K562 (cell line): ENCODE data around the gene TJP3. TPM values are rescaled to one million over a fixed set of nuclear protein-coding genes. Genes with fewer than 3 reads are reported as not detected.

ENCODE experiments used
- ATAC-seq: fragments of 200-7000 bp; cut with Tn5 transposase; 3 replicates; pipeline ENCODE4 v1.9.1; 2020; ENCODE audit warnings: moderate library complexity
- BruUV-seq: library from RNA; stranded (reverse); fragments of 400-500 nt; replicated peaks from 2 replicates; lab custom pipeline; 2021; lab: Mats Ljungman, UMichigan
- CTCF ChIA-PET: fragments of 300-600 bp; formaldehyde crosslinking; extraction: SDS; loops from one replicate; lab custom pipeline; 2021; ENCODE audit warnings: low intra/inter-chr PET ratio; lab: Yijun Ruan, JAX
- POLR2A ChIA-PET: fragments of 300-600, 350-650 bp; sonication (Branson Sonifier 250); formaldehyde crosslinking; extraction: SDS; loops from one replicate; lab custom pipeline; 2021; ENCODE audit warnings: antibody characterized with exemption, inconsistent platforms; lab: Yijun Ruan, JAX
- DNase-seq, 4 experiments: peaks; one replicate each; pipeline versions ENCODE4 v3.0.0 to v3.0.0-alpha.2; 2011 to 2018; ENCODE audit warnings: low spot score in 3 of 4, mixed read lengths in 3 of 4; ENCODE audit errors: extremely low read depth in 1 of 4
- FAIRE-seq: peaks from 2 replicates; lab custom pipeline; 2011; peaks lifted over from hg19 to GRCh38; lab: Jason Lieb, UNC
- H2AFZ ChIP-seq: 2 replicates; pipeline ENCODE4 v1.6.0; 2011; ENCODE audit warnings: low read depth, low read length, control low read depth, inconsistent platforms
- H3K27ac ChIP-seq: fragments of 200-600 bp; 3 replicates; pipeline ENCODE4 v1.8.0; 2011; ENCODE audit warnings: low read depth, mild to moderate bottlenecking, control low read depth, inconsistent platforms, low read length, moderate library complexity, mixed read lengths; ENCODE audit errors: extremely low read depth
- H3K27me3 ChIP-seq, 2 experiments: fragments of 300-600 bp in 1 of 2; 2 replicates in 1 of 2; 3 replicates in 1 of 2; pipeline versions ENCODE4 v1.6.0 to v1.8.0; 2011; ENCODE audit warnings: inconsistent platforms in 2 of 2, low read length in 2 of 2, mild to moderate bottlenecking in 1 of 2, mixed read lengths in 1 of 2, moderate library complexity in 1 of 2; ENCODE audit not compliant: control insufficient read depth in 2 of 2, insufficient read depth in 2 of 2
- H3K36me3 ChIP-seq: fragments of 300-600 bp; 3 replicates; pipeline ENCODE4 v1.8.0; 2011; ENCODE audit warnings: mild to moderate bottlenecking, low read length, inconsistent platforms; ENCODE audit not compliant: control insufficient read depth, insufficient read depth
- H3K4me1 ChIP-seq, 2 experiments: fragments of 200-600 bp in 1 of 2; replicated peaks in 1 of 2; 2 replicates in 1 of 2; 3 replicates in 1 of 2; pipeline versions ENCODE4 v1.5.1 to v1.8.0; 2011; ENCODE audit warnings: inconsistent platforms in 2 of 2, low read length in 2 of 2, mild to moderate bottlenecking in 1 of 2, mixed read lengths in 1 of 2, moderate library complexity in 1 of 2; ENCODE audit not compliant: control insufficient read depth in 2 of 2, insufficient read depth in 2 of 2
- H3K4me2 ChIP-seq: 2 replicates; pipeline ENCODE4 v1.6.1; 2011; ENCODE audit warnings: low read length, control low read depth, inconsistent platforms, mixed read lengths; ENCODE audit not compliant: insufficient read depth
- H3K4me3 ChIP-seq: fragments of 200-600 bp; sonication (generic), shearing (Covaris generic); 2 replicates; pipeline ENCODE4 v1.5.1; 2016; ENCODE audit warnings: control low read depth, inconsistent platforms
- H3K79me2 ChIP-seq: fragments of 200-600 bp; 3 replicates; pipeline ENCODE4 v1.8.0; 2011; ENCODE audit warnings: low read length, inconsistent platforms; ENCODE audit not compliant: control insufficient read depth, insufficient read depth
- H3K9ac ChIP-seq, 2 experiments: 2 replicates each; pipeline versions ENCODE4 v1.6.0 to v1.6.1; 2011; ENCODE audit warnings: low read depth in 2 of 2, low read length in 2 of 2, control low read depth in 1 of 2, inconsistent platforms in 1 of 2, mild to moderate bottlenecking in 1 of 2, mixed read lengths in 1 of 2; ENCODE audit not compliant: insufficient read depth in 1 of 2
- H3K9me1 ChIP-seq: one replicate; pipeline ENCODE4 v1.6.0; 2011; ENCODE audit warnings: inconsistent platforms, mild to moderate bottlenecking, low read length, moderate library complexity; ENCODE audit not compliant: control insufficient read depth, insufficient read depth
- H3K9me3 ChIP-seq: replicated peaks from 2 replicates; pipeline ENCODE4 v1.5.1; 2011; ENCODE audit warnings: low read depth, low read length, inconsistent platforms; ENCODE audit not compliant: control insufficient read depth, insufficient read depth
- H4K20me1 ChIP-seq: replicated peaks from 2 replicates; pipeline ENCODE4 v1.6.1; 2011; ENCODE audit warnings: low read length, inconsistent platforms, mixed read lengths; ENCODE audit not compliant: control insufficient read depth, insufficient read depth
- CHD4 ChIP-seq: fragments of 200-600 bp; sonication (generic); IDR thresholded peaks from 3 replicates; pipeline ENCODE4 v1.6.1; 2012; ENCODE audit warnings: low read depth, mild to moderate bottlenecking, mixed read lengths, low read length, inconsistent platforms; ENCODE audit not compliant: insufficient read depth, insufficient replicate concordance, poor library complexity, severe bottlenecking
- CREB3 ChIP-seq: fragments of 450-650 bp; conservative IDR thresholded peaks from 2 replicates; pipeline ENCODE4 v1.6.1; 2016; ENCODE audit warnings: missing genetic modification characterization, low read depth, mild to moderate bottlenecking, missing compliant biosample characterization, moderate library complexity
- ELF1 ChIP-seq: fragments of 200-800 bp; sonication (Bioruptor generic); IDR thresholded peaks from 2 replicates; pipeline ENCODE4 v1.6.1; 2016; ENCODE audit warnings: missing genetic modification characterization, missing compliant biosample characterization
- HLTF ChIP-seq: fragments of 450-650 bp; IDR thresholded peaks from 2 replicates; pipeline ENCODE4 v1.6.1; 2016
- KDM1A ChIP-seq, 2 experiments: fragments of 450-650 bp; IDR thresholded peaks; 2 replicates each; pipeline ENCODE4 v1.6.1; 2016; ENCODE audit warnings: mild to moderate bottlenecking in 2 of 2
- PRDM10 ChIP-seq: fragments of 450-650 bp; IDR thresholded peaks from 2 replicates; pipeline ENCODE4 v1.6.1; 2018; ENCODE audit not compliant: partially characterized antibody
- SMARCA5 ChIP-seq: fragments of 450-650 bp; IDR thresholded peaks from 2 replicates; pipeline ENCODE4 v1.6.1; 2016
- ZFP36 ChIP-seq: fragments of 150-350 bp; IDR thresholded peaks from 2 replicates; pipeline ENCODE4 v1.6.1; 2018; ENCODE audit warnings: low read length, low read depth; ENCODE audit not compliant: partially characterized antibody
- ZNF197 ChIP-seq: fragments of 200-800 bp; sonication (Bioruptor generic); IDR thresholded peaks from 2 replicates; pipeline ENCODE4 v1.6.1; 2016; ENCODE audit warnings: low read depth, missing genetic modification characterization, missing compliant biosample characterization
- ZNF696 ChIP-seq: fragments of 250-450 bp; sonication (Bioruptor Pico); conservative IDR thresholded peaks from 2 replicates; pipeline ENCODE4 v1.4.0; 2020; ENCODE audit warnings: mild to moderate bottlenecking, moderate library complexity
- ZNF764 ChIP-seq: fragments of 250-450 bp; sonication (Bioruptor Pico); IDR thresholded peaks from 2 replicates; pipeline ENCODE4 v1.4.0; 2020; ENCODE audit warnings: low read depth, mild to moderate bottlenecking, moderate library complexity
- WGBS: fragments of 100-300 bp; shearing (Covaris generic); methylation state at CpG from one replicate; pipeline ENCODE4 v1.1.6; 2016; ENCODE audit warnings: low coverage, mixed read lengths; ENCODE audit not compliant: insufficient coverage; ENCODE audit errors: missing lambda C conversion rate; 5-methylcytosine and 5-hydroxymethylcytosine counted together
- in situ Hi-C: fragments of 300-500 bp; cut with MboI; formaldehyde crosslinking; loops from 4 replicates; pipeline ENCODE4 v1.15.0; 2018; ENCODE audit warnings: inconsistent platforms, mixed read lengths
- intact Hi-C: fragments of 100-400 bp; cut with micrococcal nuclease; formaldehyde crosslinking; loops from 2 replicates; pipeline ENCODE4 v1.14.2; 2022
- polyA plus RNA-seq, 8 experiments: library from polyadenylated mRNA; depleted of rRNA in 4 of 8; stranded (reverse) in 5 of 8; unstranded in 3 of 8; fragments of >200 nt; fragmentation: Nextera tagmentation in 2 of 8; fragmentation: Illumina TruSeq in 1 of 8; extraction: Ambion mirVana in 2 of 8; extraction: Trizol in 1 of 8; gene quantifications; 2 replicates each; pipeline versions ENCODE4 v1.2.1 to v1.2.3, GENCODE V29; 2011 to 2014; ENCODE audit warnings: inconsistent platforms in 1 of 8, missing spikeins in 1 of 8
- total RNA-seq, 7 experiments: library from RNA; depleted of rRNA in 6 of 7; stranded (reverse); fragments of >200 nt in 6 of 7; fragmentation: Illumina TruSeq in 2 of 7; extraction: Trizol in 2 of 7; gene quantifications; 2 replicates each; pipeline versions ENCODE4 v1.2.1 to v1.2.3, GENCODE V29; 2011 to 2021; ENCODE audit warnings: low replicate concordance in 1 of 7

TJP3 gene
- total and polyA plus RNA-seq, 9 of the 15 experiments (the other 6 are each of a cell fraction or from before 2014, with no cell fraction given), result 0.11 to 2.4 (median 0.57) TPM; not detected in 1

GRCh38 chr19:3771000-3771905 is 63.1 kb downstream of the TJP3 start:
- no peaks in the 10 kb centered on the region for H3K79me2 ChIP-seq
- peaks cover 21% of the 10 kb centered on the region; the same call in 1 of the 3 replicates for H3K36me3 ChIP-seq
- no peaks in the 10 kb centered on the region for H3K9me3 ChIP-seq
- H3K27me3 ChIP-seq, result no peaks in the 10 kb centered on the region
- 53% methylated on average over 21 of the region's 35 CpGs for WGBS
- no peak overlapping the region for H2AFZ ChIP-seq
- no peaks in the 10 kb centered on the region for H3K9me1 ChIP-seq
- BruUV-seq, result no TSS peak
- H3K9ac ChIP-seq, result peak overlapping the region in 1 of 2 experiments; percentile 71; a peak in 1 of 4 replicates
- in situ Hi-C loops (no loop called here), intact Hi-C loops (no loop called here)
- CTCF ChIA-PET, result no interaction called here
- H3K4me2 ChIP-seq, result no peak overlapping the region
- ATAC-seq (no peak), FAIRE-seq (no peak), DNase-seq (no peak)
- H3K4me1 ChIP-seq, result peaks cover 0 to 63% of the 10 kb centered on the region in 2 experiments; a peak in 3 of 5 replicates
- no peaks in the 10 kb centered on the region for H4K20me1 ChIP-seq
- POLR2A ChIA-PET, result interaction anchor here (0.6 to 5.9 kb wide), 2 partner anchors 8 to 214 kb away, joined by 3 to 48 read pairs; partner anchors contain the start of genes APBA3, EEF2 and MRPL54
- H3K4me3 ChIP-seq, result no peak overlapping the region
- H3K27ac ChIP-seq, result no peak overlapping the region
- TF ChIP-seq HLTF, result no peak
- TF ChIP-seq ZNF197 (CRISPR knock-in tag), result no peak
- no peak for TF ChIP-seq PRDM10
- TF ChIP-seq SMARCA5, result peak; percentile 81; the same call in 1 of the 2 replicates
- peak; percentile 97 for TF ChIP-seq ZFP36
- peak; percentile 33 to 43; a peak in 1 of 4 replicates for TF ChIP-seq KDM1A (IDR thresholded peaks at IDR 0.05)
- no peak for TF ChIP-seq ELF1
- TF ChIP-seq ZNF696, result no peak
- no peak for TF ChIP-seq CREB3 (tag)
- TF ChIP-seq ZNF764 (CRISPR knock-in tag), result no peak
- peak; percentile 31 for TF ChIP-seq CHD4
